CD4-positive, alpha-beta T cell treated with Interleukin-6 for 4 hours (primary cell): Measurements from ENCODE around the gene GIPC2.
"Not testable (repeated sequence)": the region's sequence is repeated elsewhere in the genome, so short reads cannot be mapped to it uniquely, and the experiment has no call there.

Experiments
- DNase-seq: peaks from one replicate; pipeline ENCODE4 v3.0.0-alpha.2; 2020; ENCODE audit warnings: mixed read lengths

Gene GIPC2

GRCh38 chr1:78101051-78101450 lies 55.3 kb downstream of the GIPC2 start:
- no peak for DNase-seq

DNA sequence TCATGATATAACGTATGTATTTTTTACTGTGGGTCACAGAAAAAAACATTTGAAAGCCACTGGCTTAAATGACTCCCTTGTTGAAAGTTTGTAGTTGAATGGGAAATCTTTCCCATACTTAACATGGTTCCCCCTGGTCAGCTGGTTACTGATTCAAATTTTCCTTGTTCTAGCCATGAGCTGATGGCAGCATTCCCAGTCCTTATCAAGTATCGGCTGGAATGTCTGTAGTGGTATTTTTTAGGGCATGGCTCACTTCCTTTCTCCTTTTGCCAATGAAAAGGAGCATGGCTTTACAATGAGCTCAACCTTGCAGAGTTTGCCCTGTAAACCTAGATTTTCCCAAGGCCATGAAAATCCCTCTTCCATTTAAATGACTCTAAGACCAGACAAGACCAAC lies 55.7 kb downstream of the GIPC2 start:
- no peak for DNase-seq

- no peak for DNase-seq
Observed at GRCh38 chr1:78102082-78102481, 56.3 kb downstream of the GIPC2 start.

DNA sequence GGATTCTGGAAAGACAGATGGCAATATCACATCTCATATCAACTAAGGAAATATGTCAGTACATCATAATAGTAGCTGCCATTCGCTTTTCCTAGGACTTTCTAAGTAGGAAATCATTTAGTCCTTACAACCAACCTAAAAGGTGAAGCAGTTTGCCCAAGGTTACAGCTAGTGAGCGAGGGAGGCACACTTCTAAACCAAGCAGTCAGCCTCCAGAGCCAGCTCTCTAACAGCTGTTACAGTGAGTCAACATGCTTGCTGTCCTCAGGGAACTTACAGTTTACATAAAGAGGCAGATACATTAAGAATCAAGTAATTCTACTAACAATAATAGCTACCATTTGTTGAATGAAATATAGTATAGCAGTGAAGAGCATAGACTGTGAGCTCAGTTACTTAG lies 57.1 kb downstream of the GIPC2 start:
- DNase-seq = no peak

DNA sequence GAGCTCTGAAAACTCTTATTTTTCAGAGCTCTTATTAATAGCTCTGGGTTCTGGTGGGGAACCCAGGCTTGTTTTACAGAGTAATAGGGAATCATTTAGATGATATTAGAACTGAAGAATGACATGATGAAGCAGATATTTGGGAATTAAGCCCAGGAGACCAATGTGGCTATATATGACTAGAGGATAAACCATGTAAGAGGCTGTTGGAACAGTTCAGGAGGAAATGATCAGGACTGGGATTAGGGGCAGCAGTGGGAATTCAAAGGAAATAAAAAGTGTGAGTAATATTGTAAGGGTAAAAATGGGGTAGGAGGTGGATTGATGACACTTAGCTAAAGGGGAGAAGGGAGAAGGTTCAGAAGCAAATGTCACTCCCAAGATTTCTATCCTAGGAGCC lies 58.6 kb downstream of the GIPC2 start:
- DNase-seq = no peak

DNA sequence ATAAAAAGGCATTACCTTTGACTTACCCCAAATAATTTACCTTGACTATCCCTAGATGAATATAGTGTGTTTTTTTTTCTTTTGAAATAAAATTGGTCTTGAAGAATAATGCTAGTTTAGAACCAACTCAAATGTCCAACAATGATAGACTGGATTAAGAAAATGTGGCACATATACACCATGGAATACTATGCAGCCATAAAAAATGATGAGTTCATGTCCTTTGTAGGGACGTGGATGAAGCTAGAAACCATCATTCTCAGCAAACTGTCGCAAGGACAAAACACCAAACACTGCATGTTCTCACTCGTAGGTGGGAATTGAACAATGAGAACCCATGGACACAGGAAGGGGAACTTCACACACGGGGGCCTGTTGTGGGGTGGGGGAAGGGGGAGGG lies 63.9 kb downstream of the GIPC2 start:
- not testable (repeated sequence) for DNase-seq

GRCh38 chr1:78113156-78113916 lies 67.6 kb downstream of the GIPC2 start:
- no peak for DNase-seq

GRCh38 chr1:78114034-78114956 lies 68.5 kb downstream of the GIPC2 start:
- peak; percentile 55 for DNase-seq

GRCh38 chr1:78120485-78120884 lies 74.7 kb downstream of the GIPC2 start:
- DNase-seq = not testable (repeated sequence)

DNA sequence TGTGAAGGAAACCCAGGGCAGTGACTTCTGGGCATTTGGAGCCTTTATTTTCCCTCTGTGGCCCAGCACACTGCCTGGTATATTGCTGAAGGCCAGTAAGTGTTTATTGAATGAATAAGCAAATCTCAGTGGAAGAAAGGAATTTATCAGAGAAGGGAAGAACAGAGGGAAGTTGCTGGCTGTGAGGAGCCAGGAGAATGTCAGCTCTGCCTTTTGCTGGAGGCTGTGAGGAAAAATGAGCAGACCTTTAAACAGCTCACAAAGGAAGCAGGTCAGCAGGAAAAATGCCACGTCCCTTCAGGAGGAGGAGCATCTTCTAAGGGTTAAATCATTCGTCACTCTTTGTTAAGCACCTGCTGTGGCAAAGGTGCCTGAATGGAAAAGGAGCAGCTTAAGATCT lies 75.9 kb downstream of the GIPC2 start:
- DNase-seq = no peak

DNA sequence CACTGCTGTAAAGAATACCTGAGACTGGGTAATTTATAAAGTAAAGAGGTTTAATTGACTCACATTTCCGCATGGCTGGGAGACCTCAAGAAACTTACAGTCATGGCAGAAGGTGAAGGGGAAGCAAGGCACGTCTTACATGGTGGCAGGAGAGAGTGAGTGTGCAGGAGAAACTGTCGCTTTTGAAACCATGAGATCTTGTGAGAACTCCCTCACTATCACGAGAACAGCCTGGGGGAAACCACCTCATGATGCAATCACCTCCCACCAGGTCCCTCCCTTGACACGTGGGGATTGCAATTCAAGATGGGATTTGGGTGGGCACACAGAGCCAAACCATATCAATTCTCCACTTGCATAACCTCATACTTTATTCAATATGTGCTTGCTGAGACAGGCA lies 76.6 kb downstream of the GIPC2 start:
- DNase-seq = no peak

DNA sequence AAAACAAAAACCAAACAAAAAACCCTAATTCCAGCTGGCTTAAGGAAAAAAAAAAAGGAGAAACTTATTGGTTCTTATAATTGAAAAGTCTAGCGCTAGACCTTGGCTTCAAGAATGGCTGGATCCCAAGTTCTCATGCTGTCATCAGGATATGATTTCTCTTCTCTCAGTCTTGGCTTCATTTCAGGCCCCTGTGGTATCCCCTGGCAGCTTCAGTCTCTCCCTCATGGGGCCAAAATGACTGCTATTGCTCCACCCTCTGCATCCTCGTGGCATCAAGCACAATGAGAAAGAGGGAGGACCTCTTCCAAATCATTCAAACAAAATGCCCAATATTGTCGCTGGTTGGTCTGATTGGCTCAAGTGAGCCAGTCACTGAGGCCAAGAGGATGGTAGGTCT lies 80.7 kb downstream of the GIPC2 start:
- DNase-seq = no peak

- DNase-seq = no peak
Observed at GRCh38 chr1:78132174-78132947, 86.6 kb downstream of the GIPC2 start.

DNA sequence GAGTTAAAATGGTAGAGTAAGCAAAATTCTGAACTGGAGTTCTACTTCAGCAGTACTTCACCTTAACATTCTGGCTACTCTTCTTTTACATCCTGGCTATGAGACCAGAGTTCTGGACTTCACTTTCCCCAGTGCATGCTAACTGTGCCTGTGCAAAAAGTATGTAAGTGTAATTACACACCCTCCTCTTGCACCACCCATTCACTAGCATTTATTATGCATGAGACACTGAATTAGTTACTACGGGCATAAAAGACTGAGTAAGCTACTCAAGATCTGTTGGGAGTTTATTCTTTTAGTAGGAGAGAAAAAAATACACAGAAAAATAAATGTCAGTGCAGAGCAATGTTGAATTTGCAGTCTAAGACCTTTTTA lies 87.2 kb downstream of the GIPC2 start:
- no peak for DNase-seq

DNA sequence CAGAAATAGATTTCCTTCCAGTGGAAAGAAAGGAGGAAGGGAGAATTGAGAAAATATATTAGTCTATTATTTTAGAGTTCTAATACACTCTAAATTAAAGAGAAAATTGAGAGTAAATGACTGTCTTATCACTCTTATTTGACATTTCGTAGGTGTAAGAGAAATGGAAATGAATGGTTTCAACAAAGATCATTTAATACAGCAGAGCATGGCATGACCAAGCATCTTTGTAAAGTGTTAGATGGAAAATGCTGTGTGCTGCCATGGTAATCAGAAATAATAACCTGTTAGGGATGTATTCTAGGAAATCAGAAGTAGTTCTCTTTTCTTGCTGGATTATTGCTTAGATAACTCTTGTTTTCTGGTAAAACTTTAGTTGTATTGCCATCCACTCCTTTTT lies 90.9 kb downstream of the GIPC2 start:
- no peak for DNase-seq

DNA sequence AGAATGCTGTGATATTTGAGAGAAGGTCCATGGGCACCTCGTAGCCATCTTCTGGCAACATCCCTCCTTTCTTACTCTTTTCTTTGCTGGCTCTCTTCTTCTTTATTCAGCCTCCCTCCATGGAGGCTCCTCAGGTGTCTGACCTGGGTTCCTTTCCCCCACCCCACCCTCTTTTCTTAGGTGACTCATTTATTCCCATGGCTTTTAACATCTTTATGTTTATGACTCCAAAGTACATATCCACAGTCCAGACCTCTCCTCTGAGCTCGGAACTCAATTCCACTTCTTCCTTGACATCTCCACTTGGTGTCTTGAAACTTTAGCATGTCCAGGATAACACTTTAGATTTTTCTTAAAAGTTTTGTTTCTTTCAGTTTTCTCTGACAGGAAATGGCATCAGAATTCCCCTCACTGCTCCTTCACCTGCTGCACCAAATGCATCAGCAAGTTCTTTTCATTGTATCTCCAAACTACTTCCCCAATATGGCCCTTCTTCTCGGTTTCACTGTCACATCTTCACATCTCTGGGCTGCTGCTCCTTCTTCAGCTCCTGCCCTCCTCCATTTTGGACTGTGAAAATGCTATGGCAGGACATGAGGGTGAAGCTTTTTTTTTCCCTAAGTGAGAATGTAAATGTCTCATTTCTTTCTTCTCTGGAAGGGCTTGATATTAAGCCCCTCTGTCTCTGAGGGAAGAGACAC lies 95.9 kb downstream of the GIPC2 start:
- DNase-seq = no peak

- no peak for DNase-seq
Observed at GRCh38 chr1:78142736-78143135, 97.0 kb downstream of the GIPC2 start.

DNA sequence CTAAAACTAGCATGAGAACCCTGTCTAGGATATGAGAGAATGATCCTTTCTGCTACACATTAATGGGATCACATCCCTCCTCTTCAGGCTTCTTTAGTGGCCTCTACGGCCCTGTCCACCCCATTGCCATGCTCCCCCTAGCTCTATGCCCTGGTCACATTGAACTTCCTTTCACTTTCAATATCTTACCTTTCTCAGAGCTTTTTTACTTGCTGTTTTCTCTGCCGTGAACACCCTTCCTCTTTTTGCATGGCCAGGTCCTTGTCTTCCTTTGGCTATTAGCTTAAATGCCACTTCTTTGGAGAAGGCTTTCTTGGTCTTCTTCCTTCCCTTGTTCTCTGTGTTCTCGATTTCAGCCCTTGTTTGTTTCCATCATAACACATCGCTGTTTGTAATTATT lies 97.4 kb downstream of the GIPC2 start:
- peak; percentile 4 for DNase-seq

GRCh38 chr1:78143673-78144072 lies 97.9 kb downstream of the GIPC2 start:
- no peak for DNase-seq

GRCh38 chr1:78145105-78145580 lies 99.4 kb downstream of the GIPC2 start:
- peak; percentile 26 for DNase-seq

- no peak for DNase-seq
Observed at GRCh38 chr1:78146205-78146771, 100.5 kb downstream of the GIPC2 start.

GRCh38 chr1:78147031-78147430 lies 101.3 kb downstream of the GIPC2 start:
- DNase-seq = no peak
